Gastrocnemius medialis (tissue), 4 donors: ENCODE measurements around the gene DSC3.

Source experiments
- CTCF ChIP-seq, 5 experiments: fragments of 450-650 bp in 3 of 5; fragments of 200-600 bp in 2 of 5; sonication (generic) in 2 of 5; IDR thresholded peaks in 4 of 5; conservative IDR thresholded peaks in 1 of 5; 1 replicate in 4 of 5; 2 replicates in 1 of 5; pipeline ENCODE4 v1.5.1; 2016 to 2019; ENCODE audit warnings: antibody characterized with exemption in 5 of 5, mild to moderate bottlenecking in 3 of 5, moderate library complexity in 3 of 5
- POLR2A ChIP-seq, 2 donors: fragments of 450-650 bp; IDR thresholded peaks; one replicate each; pipeline ENCODE4 v1.6.1; 2017; ENCODE audit warnings: antibody characterized with exemption in 2 of 2, mild to moderate bottlenecking in 2 of 2, moderate library complexity in 2 of 2

DNA sequence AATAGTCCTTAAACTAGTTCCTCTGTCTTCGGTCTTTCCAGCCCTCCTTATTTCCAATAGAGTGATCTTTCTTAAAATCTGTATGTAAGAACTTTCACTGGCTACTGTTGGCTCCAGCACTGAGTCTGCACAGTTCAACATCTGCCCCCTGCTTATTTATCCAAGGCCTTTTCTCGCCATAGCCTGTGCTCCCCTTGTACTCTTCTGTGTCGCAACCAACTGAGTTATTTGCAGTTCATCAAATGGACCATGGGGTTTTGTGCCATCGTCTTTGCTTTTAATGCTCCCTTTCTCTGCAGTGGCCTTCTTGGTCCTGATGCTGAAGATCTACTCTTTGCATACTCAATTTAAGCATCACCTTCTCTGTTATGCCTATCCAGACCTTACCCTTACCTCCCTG lies 77.3 kb downstream of the DSC3 start:
- TF ChIP-seq POLR2A (IDR thresholded peaks at IDR 0.05) (no peak), CTCF (IDR thresholded peaks at IDR 0.05 in 4 of 5, conservative IDR thresholded peaks at IDR 0.05 in 1 of 5) (no peak)
